GM12891 (cell line): ENCODE results near the gene NEFH.

Source experiments
- PAX5 ChIP-seq: IDR thresholded peaks from 2 replicates; pipeline ENCODE4 v1.6.1; 2011; ENCODE audit warnings: low read length, moderate library complexity, mild to moderate bottlenecking; ENCODE audit not compliant: insufficient read depth, severe bottlenecking
- POLR2A ChIP-seq: IDR thresholded peaks from 2 replicates; pipeline ENCODE4 v1.6.1; 2011; ENCODE audit warnings: low read depth, low read length, control low read depth
- POLR2AphosphoS5 ChIP-seq: IDR thresholded peaks from 2 replicates; pipeline ENCODE4 v1.6.1; 2011; ENCODE audit warnings: low read depth, low read length, control low read depth
- POU2F2 ChIP-seq: IDR thresholded peaks from 2 replicates; pipeline ENCODE4 v1.6.1; 2011; ENCODE audit warnings: low read depth, mild to moderate bottlenecking, control low read depth, low read length, moderate library complexity
- TAF1 ChIP-seq: IDR thresholded peaks from 2 replicates; pipeline ENCODE4 v1.6.1; 2011; ENCODE audit warnings: low read depth, low read length, control low read depth

- TF ChIP-seq POLR2A (no peak), PAX5 (no peak), POLR2AphosphoS5 (no peak), TAF1 (no peak), POU2F2 (no peak)
Observed at GRCh38 chr22:29524442-29525191, 44.6 kb downstream of the NEFH start.
